ENCODE measurements around the gene TNFRSF19.

GRCh38 chr13:23724196-23724970 lies 154.2 kb downstream of the TNFRSF19 start:
- no peak for TF ChIP-seq CTCF (tag by site-specific recombination; IDR thresholded peaks at IDR 0.05)
- no peak for TF ChIP-seq ZBTB49 (tag by site-specific recombination; IDR thresholded peaks at IDR 0.05; ENCODE audit: low read depth)
- TF ChIP-seq REPIN1 (tag by site-specific recombination; IDR thresholded peaks at IDR 0.05; ENCODE audit: low read depth): no peak
- no peak for TF ChIP-seq PRDM2 (tag by site-specific recombination; IDR thresholded peaks at IDR 0.05; ENCODE audit: borderline replicate concordance)
- TF ChIP-seq PRDM10 (tag by site-specific recombination; IDR thresholded peaks at IDR 0.05): no peak
- TF ChIP-seq TSHZ1 (tag by site-specific recombination; IDR thresholded peaks at IDR 0.05; ENCODE audit: borderline replicate concordance): no peak
- TF ChIP-seq ZNF354C (tag by site-specific recombination; IDR thresholded peaks at IDR 0.05; ENCODE audit: borderline replicate concordance, low read depth): no peak
- TF ChIP-seq ZNF214 (tag by site-specific recombination; IDR thresholded peaks at IDR 0.05; ENCODE audit: borderline replicate concordance): no peak
- TF ChIP-seq MYNN (tag by site-specific recombination; IDR thresholded peaks at IDR 0.05; ENCODE audit: borderline replicate concordance): no peak
- no peak for TF ChIP-seq YY1 (tag by site-specific recombination; IDR thresholded peaks at IDR 0.05)
- no peak for TF ChIP-seq TRIM28 (IDR thresholded peaks at IDR 0.05; ENCODE audit: borderline replicate concordance, low read length)

Data from HEK293 (cell line).